Measurements from ENCODE around the gene WDR73.

The WDR73 gene

GRCh38 chr15:84634228-84634837 lies 19.8 kb downstream of the WDR73 start:
- DNase-seq (ENCODE audit: low read depth in 2 of 2): no peak
- H3K4me3 ChIP-seq (replicated peaks in 1 of 2; ENCODE audit: low read depth in 2 of 2, low read length in 2 of 2): peak overlapping the region; percentile 25 to 68
- TF ChIP-seq CTCF (IDR thresholded peaks at IDR 0.05; ENCODE audit: low read depth, low read length): no peak

- TF ChIP-seq CTCF (IDR thresholded peaks at IDR 0.05; ENCODE audit: low read depth, low read length): no peak
- peak overlapping the region; percentile 44 to 68 for H3K4me3 ChIP-seq (replicated peaks in 1 of 2; ENCODE audit: low read depth in 2 of 2, low read length in 2 of 2)
- peak; percentile 78 to 79 for DNase-seq (ENCODE audit: low read depth in 2 of 2)
These were observed 20.5 kb downstream of the WDR73 start for GRCh38 chr15:84633311-84634227.

GRCh38 chr15:84631706-84632272 lies 22.3 kb downstream of the WDR73 start:
- peak overlapping the region; percentile 70 to 73 for H3K4me3 ChIP-seq (replicated peaks in 1 of 2; ENCODE audit: low read depth in 2 of 2, low read length in 2 of 2)
- no peak for TF ChIP-seq CTCF (IDR thresholded peaks at IDR 0.05; ENCODE audit: low read depth, low read length)
- peak; percentile 32 to 46 for DNase-seq (ENCODE audit: low read depth in 2 of 2)

GRCh38 chr15:84629033-84629432 lies 25.1 kb downstream of the WDR73 start:
- TF ChIP-seq CTCF (IDR thresholded peaks at IDR 0.05; ENCODE audit: low read depth, low read length): no peak
- H3K4me3 ChIP-seq (replicated peaks in 1 of 2; ENCODE audit: low read depth in 2 of 2, low read length in 2 of 2): no peak overlapping the region
- DNase-seq (ENCODE audit: low read depth in 2 of 2): no peak

- H3K4me3 ChIP-seq (replicated peaks in 1 of 2; ENCODE audit: low read depth in 2 of 2, low read length in 2 of 2): no peak overlapping the region
- DNase-seq (ENCODE audit: low read depth in 2 of 2): no peak
- TF ChIP-seq CTCF (IDR thresholded peaks at IDR 0.05; ENCODE audit: low read depth, low read length): no peak
These were observed 29.0 kb downstream of the WDR73 start for GRCh38 chr15:84625123-84625522.

- H3K4me3 ChIP-seq (replicated peaks in 1 of 2; ENCODE audit: low read depth in 2 of 2, low read length in 2 of 2): no peak overlapping the region
- DNase-seq (ENCODE audit: low read depth in 2 of 2): no peak
- no peak for TF ChIP-seq CTCF (IDR thresholded peaks at IDR 0.05; ENCODE audit: low read depth, low read length)
These were observed 29.7 kb downstream of the WDR73 start for GRCh38 chr15:84624359-84624758.

All from cardiac fibroblast (primary cell).